Measurements from ENCODE around the gene LANCL3. TPM values are rescaled to one million over a fixed set of nuclear protein-coding genes. Genes with fewer than 3 reads are reported as not detected.

Gene LANCL3
- total and polyA plus RNA-seq, 11 donors = 0.08 to 2.2 (median 0.24) TPM

DNA sequence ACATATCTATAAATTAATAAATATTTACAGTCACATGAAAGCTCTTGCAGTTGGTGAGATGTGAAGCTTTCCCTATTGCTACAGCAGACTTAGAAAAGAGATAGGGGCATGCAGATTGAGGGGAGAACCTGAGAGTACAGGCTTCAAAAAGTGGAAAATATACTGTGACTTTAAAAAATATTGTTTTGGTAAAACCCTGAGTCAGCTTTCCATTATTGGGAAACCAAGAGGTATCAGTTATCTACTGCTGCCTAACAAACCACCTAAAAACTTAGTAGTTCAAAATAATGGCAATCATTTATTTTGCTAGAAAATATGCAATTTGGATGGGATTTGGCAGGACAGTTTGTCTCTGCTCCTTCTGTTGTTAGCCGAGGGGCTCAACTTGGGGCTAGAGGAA lies 38.3 kb downstream of the LANCL3 start:
- Histone ChIP-seq H3K27ac (no peak overlapping the region), H3K9me3 (no peaks in the 10 kb centered on the region), H3K4me3 (no peak overlapping the region), H3K4me1 (no peaks in the 10 kb centered on the region), H3K27me3 (peaks cover 0 to 21% (median 0%) of the 10 kb centered on the region in 9 donors), H3K36me3 (no peaks in the 10 kb centered on the region)
- intact Hi-C loops (cut with DNase I) = loop anchor here in 1 of 10 donors (10.0 kb wide), 1 partner anchor 75 kb away; the partner anchor contains the start of gene XK
- TF ChIP-seq POLR2A (IDR thresholded peaks at IDR 0.05) = no peak
- TF ChIP-seq, protein P1, sequence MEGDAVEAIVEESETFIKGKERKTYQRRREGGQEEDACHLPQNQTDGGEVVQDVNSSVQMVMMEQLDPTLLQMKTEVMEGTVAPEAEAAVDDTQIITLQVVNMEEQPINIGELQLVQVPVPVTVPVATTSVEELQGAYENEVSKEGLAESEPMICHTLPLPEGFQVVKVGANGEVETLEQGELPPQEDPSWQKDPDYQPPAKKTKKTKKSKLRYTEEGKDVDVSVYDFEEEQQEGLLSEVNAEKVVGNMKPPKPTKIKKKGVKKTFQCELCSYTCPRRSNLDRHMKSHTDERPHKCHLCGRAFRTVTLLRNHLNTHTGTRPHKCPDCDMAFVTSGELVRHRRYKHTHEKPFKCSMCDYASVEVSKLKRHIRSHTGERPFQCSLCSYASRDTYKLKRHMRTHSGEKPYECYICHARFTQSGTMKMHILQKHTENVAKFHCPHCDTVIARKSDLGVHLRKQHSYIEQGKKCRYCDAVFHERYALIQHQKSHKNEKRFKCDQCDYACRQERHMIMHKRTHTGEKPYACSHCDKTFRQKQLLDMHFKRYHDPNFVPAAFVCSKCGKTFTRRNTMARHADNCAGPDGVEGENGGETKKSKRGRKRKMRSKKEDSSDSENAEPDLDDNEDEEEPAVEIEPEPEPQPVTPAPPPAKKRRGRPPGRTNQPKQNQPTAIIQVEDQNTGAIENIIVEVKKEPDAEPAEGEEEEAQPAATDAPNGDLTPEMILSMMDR (IDR thresholded peaks at IDR 0.05) = no peak
- no peak for ATAC-seq
- no peak for DNase-seq
- 67 to 100% (median 93%) methylated on average over 1 of the region's 1 CpG for WGBS, 4 donors

DNA sequence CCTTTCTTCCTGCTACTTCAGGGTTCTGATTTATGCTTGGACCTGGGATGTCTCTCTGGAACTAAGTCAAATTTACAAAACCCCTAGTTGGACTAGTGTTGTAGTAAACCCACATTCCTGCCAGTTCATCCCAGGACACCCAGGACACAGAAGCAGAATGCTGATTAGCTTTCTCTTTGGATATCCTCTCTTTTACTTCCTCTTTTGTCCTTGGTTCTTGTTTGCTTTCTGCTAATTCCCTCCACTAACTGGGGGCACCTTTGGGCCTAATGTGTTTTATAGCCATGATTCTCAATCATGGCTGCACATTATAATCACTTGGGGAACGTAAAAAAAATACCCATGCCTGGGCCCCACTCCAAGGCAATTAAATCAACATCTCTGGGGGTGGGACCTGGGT lies 42.5 kb downstream of the LANCL3 start:
- Histone ChIP-seq H3K9me3 (no peaks in the 10 kb centered on the region), H3K36me3 (no peaks in the 10 kb centered on the region), H3K27me3 (peaks cover 0 to 9% (median 0%) of the 10 kb centered on the region in 9 donors), H3K27ac (no peak overlapping the region), H3K4me1 (no peaks in the 10 kb centered on the region), H3K4me3 (no peak overlapping the region)
- WGBS, 4 donors = 70 to 95% (median 81%) methylated on average over 1 of the region's 1 CpG
- intact Hi-C loops (cut with DNase I) = no loop called here
- TF ChIP-seq, protein P1 (IDR thresholded peaks at IDR 0.05) = no peak
- no peak for TF ChIP-seq POLR2A (IDR thresholded peaks at IDR 0.05)
- ATAC-seq (no peak), DNase-seq (no peak)

DNA sequence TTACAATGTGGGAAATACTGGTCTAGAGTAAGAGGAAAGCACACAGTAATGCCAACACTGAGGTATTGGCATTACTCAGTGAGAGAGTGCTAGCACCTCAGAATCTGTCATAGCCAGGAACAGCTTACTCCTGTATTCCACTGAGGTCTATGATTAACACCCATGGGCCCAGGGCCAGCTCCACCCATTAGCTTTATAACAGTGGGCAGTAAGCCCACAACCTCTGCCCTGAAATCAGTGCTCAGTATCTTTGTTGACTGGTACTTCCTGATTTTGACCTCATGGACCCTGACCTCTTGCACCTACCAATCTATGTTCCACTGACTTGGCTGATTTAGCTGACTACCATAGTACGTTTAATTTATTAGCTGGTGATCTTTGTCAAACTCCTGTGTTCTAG lies 56.1 kb downstream of the LANCL3 start:
- ATAC-seq = peak in 2 of 4 donors; percentile 46 to 51
- Histone ChIP-seq H3K27ac (no peak overlapping the region), H3K27me3 (peaks cover 0 to 5% (median 0%) of the 10 kb centered on the region in 9 donors), H3K9me3 (no peaks in the 10 kb centered on the region), H3K36me3 (no peaks in the 10 kb centered on the region), H3K4me3 (no peak overlapping the region), H3K4me1 (no peaks in the 10 kb centered on the region)
- WGBS, 4 donors = 50 to 81% (median 68%) methylated on average over 1 of the region's 1 CpG
- intact Hi-C loops (cut with DNase I) = no loop called here
- DNase-seq = no peak
- TF ChIP-seq, protein P1 (IDR thresholded peaks at IDR 0.05) = no peak
- no peak for TF ChIP-seq POLR2A (IDR thresholded peaks at IDR 0.05)

DNA sequence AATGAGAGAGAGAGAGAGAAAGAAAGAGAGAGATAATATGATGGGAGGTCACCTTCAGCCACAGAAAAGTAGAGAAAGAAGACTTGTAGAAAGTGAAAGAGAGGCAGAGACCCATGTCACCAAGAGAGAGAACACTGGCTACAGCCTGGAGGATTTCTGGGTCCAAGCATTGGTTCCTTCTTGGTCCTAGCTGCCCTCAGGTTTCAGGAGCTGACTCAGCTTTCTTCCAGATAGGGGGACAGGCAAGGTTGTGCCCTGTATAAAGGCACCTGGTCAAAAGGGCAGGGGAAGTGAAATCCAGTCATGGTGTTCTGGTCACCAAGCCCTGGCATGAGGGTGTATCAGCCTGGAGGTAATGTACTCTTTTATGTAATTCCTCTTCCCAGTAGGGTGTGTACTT lies 66.6 kb downstream of the LANCL3 start:
- no peak for TF ChIP-seq POLR2A (IDR thresholded peaks at IDR 0.05)
- TF ChIP-seq, protein P1 (IDR thresholded peaks at IDR 0.05) = no peak
- H3K4me1 ChIP-seq = no peaks in the 10 kb centered on the region
- no peak overlapping the region for H3K4me3 ChIP-seq
- H3K27me3 ChIP-seq = peaks cover 0 to 6% (median 0%) of the 10 kb centered on the region in 9 donors
- ATAC-seq (no peak), DNase-seq (no peak)
- intact Hi-C loops (cut with DNase I) = no loop called here
- H3K9me3 ChIP-seq = peaks cover 0 to 5% (median 0%) of the 10 kb centered on the region in 12 donors
- no peak overlapping the region for H3K27ac ChIP-seq
- no peaks in the 10 kb centered on the region for H3K36me3 ChIP-seq

Data from heart left ventricle (tissue), 16 donors.